NCI-H1694 (cell line): ENCODE data around the gene NAA10.

Experiments used
- DNase-seq: peaks from one replicate; lab custom pipeline; 2025; lab: John Stamatoyannopoulos, UW

Gene NAA10

DNA sequence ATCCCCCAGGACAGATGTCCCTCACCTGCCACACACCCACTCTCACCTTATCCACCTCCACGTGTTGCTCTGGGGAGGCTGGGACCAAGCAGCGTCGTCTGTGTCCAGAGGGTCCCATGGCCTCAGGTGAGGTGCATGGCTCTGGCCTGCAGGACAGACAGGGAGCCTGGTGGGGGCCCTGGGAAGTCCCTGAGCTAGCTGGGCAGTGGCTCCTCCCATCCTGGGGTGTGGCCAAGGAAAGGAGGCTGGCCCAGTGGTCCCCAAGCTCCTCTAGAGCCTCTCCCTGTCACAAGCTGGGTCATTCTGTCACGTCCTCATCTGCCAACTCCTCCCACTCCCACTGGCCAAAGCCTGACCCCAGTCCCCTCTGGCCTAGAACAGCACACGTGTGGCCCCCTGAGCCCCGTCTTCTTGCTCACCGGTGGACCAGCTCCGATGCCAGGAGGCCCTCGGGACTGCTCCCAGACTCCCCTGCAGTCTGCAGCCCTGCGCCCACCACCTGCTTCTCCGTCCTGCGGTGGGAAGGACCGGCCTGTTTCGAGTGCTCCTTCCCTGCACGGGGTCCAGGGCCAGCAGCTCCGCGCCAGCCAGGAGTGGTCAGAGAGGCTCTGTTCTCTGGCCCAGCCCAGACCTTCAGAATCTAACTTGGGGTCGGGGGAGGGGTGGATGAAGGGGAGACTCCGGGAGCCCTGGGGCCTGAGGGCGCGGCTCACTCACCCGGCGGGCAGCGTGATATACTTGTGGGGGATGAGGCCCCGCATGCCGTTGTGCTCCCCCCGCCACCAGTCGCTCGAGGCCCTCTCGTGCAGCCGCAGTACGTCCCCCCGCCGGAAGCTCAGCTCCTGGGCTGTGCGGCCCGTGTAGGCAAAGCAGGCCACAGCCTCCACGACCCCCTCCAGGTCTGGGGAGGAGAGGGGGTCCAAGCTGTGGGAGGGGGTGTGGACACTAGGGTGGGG lies 25.5 kb downstream of the NAA10 start:
- DNase-seq, result no peak

DNA sequence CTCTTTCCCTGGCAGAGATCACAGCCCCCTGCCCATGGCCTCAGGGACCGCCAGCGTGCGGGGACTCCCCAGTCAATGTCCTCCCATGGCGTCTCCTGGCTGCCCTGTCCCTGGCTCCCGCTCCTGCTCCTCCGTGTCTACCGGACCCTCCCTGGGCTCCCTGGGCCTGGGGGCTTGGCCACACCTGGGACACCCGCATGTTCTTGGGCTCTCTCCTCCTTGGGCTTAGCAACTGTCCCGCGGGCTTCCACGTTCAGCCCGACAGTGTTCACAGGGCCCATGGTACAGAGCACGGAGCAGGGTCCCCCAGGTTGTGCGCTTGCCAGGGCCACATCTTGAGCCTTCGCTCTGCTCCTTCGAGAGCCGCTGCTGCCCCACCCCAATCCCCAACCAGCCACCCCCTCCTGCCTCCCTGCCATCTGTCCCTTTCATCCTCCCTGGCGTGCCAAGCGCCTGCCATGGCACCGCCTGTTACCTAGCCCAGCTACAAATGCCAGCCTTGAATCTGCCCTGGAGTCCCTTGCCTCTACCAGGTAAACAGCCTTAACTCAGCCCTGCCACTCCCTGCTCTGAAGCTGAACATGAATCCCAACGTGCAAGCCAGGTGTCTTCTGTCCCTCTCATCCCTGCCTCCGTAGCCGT lies 26.5 kb downstream of the NAA10 start:
- peak; percentile 31 for DNase-seq

GRCh38 chrX:153907456-153907855 lies 27.4 kb downstream of the NAA10 start:
- DNase-seq, result no peak

DNA sequence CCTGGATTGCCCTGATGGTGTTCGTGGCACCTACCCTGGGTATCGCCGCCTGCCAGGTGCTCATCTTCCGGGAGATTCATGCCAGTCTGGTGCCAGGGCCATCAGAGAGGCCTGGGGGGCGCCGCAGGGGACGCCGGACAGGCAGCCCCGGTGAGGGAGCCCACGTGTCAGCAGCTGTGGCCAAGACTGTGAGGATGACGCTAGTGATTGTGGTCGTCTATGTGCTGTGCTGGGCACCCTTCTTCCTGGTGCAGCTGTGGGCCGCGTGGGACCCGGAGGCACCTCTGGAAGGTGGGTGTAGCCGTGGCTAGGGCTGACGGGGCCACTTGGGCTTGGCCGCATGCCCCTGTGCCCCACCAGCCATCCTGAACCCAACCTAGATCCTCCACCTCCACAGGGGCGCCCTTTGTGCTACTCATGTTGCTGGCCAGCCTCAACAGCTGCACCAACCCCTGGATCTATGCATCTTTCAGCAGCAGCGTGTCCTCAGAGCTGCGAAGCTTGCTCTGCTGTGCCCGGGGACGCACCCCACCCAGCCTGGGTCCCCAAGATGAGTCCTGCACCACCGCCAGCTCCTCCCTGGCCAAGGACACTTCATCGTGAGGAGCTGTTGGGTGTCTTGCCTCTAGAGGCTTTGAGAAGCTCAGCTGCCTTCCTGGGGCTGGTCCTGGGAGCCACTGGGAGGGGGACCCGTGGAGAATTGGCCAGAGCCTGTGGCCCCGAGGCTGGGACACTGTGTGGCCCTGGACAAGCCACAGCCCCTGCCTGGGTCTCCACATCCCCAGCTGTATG lies 28.5 kb downstream of the NAA10 start:
- DNase-seq, result no peak

DNA sequence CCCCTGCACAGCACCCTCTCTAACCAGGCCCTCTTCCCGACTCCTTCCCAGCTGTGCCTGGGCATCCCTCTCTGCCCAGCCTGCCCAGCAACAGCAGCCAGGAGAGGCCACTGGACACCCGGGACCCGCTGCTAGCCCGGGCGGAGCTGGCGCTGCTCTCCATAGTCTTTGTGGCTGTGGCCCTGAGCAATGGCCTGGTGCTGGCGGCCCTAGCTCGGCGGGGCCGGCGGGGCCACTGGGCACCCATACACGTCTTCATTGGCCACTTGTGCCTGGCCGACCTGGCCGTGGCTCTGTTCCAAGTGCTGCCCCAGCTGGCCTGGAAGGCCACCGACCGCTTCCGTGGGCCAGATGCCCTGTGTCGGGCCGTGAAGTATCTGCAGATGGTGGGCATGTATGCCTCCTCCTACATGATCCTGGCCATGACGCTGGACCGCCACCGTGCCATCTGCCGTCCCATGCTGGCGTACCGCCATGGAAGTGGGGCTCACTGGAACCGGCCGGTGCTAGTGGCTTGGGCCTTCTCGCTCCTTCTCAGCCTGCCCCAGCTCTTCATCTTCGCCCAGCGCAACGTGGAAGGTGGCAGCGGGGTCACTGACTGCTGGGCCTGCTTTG lies 29.2 kb downstream of the NAA10 start:
- DNase-seq, result no peak

DNA sequence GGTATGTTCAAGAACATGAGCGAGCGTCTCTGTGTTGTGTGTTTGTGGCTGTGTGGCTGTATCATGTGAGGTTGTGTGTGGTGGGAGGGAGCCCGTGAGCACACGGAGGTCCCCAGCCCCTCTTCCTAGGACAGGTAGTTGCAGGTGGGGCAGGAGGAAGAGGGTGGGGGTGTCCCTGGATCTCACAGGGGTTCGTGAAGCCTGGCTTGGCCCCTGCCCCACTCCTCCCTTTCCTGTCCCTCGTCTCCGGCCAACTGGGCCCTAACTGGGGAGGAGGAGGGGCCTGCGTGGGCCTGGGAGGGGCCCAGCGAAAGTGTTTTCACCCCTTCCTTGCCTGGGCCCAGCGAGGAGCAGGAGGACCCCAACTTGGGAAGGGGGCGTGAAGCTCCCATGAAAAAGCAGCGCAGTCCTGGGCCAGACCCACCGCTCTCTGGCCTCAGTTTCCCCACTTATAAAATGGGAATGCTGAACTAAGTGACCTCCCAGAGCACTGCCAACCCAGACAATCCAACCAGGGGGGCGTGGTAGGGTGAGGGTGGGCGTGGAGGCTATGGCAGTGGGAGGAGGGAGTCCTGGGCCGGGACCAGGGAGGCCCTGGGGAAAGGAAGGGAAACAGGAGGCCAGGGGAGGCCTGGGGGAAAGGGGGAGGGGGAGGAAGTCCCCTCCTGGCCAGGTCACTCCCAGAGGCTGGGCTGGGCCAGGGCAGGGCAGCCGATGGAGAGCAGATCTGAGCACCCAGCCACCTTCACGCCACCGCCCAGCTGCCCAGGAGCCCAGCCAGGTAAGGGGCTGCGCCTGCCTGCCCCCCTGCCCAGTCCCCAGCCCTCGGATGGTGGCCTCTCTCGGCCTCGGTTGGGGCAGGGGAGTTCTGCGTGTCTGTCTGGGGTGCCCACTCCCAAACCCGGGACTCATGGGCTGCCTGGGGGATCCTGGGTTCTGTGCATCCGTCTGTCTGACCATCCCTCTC lies 30.6 kb downstream of the NAA10 start, which contains the start of gene AVPR2:
Gene AVPR2 (plus strand): TSS at position 683 of the 967 bp plus-strand sequence. CDS start 473 bp downstream, outside the sequence.
- DNase-seq, result no peak

GRCh38 chrX:153903238-153903980 lies 31.4 kb downstream of the NAA10 start:
- DNase-seq, result no peak

DNA sequence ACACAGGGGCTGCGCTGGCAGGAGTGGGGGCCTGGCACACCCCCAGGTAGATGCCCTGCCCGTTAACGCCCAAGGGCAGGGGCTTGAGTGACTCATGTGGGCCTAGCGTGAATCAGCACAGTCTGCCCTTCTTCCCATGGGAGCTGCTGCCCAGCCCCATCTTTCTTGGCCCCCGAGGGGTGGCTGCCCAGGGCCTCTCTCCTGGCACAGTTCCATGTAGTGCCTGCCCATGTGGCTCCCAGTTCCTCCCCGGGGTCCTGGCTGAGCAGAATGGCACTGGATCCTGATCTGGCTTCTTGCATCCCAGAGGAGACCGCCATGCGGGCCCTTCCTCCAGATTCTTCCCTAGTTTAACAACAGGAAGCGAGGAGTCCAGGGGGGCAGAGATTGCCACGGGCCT lies 32.5 kb downstream of the NAA10 start:
- no peak for DNase-seq

DNA sequence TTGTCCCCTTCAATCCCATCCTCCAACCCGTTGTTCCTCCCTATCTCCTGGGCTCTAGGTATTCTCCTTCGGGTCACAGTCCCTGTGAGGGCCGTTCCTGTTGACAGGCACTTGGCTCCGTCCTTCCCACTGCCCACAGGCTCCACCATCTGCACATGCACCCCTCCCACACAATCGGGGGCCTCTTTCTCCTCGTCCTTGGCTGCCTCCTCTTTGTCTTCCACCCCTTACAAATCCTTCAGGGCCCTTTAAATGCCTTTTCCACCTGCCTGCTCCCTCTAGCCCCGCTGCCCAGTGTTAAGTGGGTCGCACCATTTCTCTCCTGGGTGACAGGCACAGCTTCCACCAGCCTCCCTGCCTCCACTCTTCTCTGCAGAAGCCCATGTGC lies 33.1 kb downstream of the NAA10 start:
- DNase-seq, result no peak

GRCh38 chrX:153900831-153901752 lies 33.7 kb downstream of the NAA10 start:
- peak; percentile 40 for DNase-seq

- DNase-seq, result peak; percentile 60
These were observed 36.9 kb downstream of the NAA10 start for GRCh38 chrX:153897899-153898298.

DNA sequence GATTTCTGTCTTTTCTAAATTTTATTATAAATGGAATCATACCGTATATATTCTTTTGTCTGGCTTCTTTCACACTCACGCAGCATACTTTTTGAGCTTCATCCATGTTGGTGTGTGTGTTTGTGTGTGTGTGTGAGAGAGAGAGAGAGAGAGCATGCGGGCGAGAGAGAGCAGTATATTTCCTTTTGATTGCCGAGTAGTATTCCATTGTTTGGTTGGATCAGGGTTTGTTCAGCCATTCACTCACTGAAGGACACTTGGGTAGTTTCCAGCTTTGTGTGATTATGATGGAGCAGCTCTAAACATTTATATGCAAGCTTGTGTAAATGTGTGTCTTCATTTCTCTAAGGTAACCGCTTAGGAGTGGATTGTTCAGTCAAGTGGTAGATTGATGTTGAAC lies 45.7 kb downstream of the NAA10 start:
- DNase-seq, result no peak

DNA sequence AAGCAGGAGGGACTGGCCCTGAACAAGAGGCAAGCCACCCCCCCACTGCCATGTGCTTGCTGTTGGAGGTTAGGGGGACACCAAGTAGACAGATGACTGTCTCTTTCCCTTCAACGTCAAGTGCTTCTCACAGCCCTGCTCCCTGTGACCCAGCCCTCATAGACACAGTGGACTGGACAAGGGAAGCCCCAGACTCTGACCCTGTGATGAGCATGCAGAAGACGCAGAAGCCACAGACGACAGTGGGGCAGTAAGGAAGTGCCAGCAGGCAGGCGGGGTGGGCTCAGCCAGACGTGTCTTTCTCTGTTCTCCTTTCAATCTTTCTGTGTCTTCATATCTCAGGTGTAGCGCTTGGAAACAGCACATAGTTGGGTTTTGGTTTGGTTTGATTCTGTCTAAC lies 46.5 kb downstream of the NAA10 start:
- no peak for DNase-seq

GRCh38 chrX:153887385-153887784 lies 47.5 kb downstream of the NAA10 start:
- DNase-seq, result no peak

- no peak for DNase-seq
These were observed 47.9 kb downstream of the NAA10 start for GRCh38 chrX:153886915-153887314.

DNA sequence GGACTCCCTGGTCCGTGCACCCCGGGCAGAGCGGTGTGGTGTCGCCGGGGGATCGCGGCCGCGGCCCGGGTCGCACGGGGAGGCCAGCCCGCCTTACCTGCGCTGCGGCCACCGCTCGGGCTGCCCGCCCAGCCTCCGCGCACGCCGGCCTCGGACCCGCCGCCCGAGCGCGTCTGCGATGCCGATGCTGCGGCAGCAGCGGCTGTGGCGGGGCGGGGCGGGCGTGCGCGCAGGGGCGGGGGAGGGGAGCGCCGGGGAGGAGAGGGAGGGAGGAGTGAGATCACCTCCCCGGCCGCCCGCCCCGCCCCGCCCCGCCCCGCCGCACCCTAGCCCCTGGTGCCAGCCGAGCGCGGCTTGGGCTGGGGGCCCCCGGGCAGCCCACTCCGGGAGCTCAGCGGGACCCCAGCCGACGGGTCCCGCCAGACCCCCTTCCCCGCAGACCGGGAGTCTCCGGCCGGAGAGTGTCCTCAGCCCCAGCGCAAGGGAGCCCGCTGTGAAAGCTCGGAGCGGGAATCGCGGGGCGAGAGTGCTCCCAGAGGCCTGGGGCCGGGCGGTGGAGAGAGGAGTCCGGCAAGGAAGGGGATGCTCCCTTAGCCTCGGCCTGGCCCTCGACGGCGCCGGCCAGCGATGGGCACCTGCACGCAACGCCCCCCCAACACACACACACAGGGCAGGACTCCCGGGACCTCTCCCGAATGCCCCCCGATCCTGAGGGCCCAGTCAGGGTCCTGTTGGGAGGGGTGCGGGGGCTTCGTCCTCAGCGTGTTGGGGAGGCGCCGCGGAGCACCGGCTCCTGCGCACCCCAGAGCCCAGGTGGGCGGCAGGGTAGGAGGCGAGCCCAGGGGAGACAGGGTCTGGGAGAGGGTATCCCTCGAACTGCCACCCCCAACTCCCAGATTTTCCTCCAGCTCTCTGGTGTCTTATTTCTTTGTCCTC lies 48.6 kb downstream of the NAA10 start, which contains the start of gene L1CAM:
Gene L1CAM (minus strand): TSS at position 206 of the 936 bp plus-strand sequence. CDS start 10,337 bp downstream, outside the sequence.
- DNase-seq, result no peak

DNA sequence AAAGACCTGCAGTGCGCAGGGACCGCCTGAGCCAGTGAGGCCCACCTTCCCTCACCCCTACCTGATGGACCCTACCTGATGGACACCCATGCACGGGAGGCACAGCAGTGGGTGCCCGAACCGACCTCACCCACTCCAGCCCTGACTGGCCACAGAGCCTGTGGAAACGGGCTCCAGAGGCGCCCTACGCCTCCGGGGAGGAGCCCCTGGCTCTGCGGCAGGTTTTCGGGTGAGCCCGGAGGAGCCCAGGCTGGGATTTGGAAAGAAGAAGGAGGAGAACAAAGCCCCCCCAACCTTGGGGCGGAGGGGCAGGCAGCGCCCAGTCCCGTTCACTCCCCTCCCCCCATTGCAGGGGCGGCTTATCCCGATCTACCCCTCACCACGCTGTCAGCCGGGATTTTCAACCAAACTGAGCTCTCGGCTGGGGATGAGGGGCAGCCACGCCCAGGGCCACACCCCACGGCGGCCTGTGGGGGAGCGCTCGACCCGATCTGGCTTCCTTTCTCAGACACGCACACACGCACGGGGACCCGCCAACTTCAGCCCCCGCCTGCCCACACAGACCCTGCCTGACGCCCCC lies 49.5 kb downstream of the NAA10 start:
- DNase-seq, result no peak
